HG03280 (cell line): ENCODE measurements around the gene C10orf90.

Experiments
- ATAC-seq: cut with Tn5 transposase; IDR thresholded peaks from one replicate; pipeline ENCODE4 v1.9.1; 2021; ENCODE audit warnings: mild to moderate bottlenecking, moderate library complexity; ENCODE audit not compliant: unreplicated experiment

Gene C10orf90

DNA sequence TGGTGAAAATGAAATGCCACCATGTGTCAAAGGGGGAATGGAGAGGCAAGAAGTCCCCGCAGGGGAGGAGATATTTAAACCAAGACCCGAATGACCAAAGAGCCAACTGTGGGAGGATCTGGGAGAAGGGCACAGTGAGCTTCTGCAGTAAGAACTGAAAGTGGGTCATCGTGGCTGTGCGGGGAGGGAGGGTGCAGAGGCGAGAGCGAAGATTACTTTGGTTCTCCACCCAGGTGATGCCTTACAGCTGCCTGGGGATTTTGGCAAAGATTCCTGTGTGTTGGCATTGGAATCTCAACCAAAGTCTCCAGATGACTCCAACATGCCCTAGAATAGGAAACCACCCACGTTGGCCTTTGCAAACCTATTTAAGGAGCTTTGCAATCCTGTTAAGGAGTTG, 238.0 kb downstream of the C10orf90 start:
- ATAC-seq: no peak

DNA sequence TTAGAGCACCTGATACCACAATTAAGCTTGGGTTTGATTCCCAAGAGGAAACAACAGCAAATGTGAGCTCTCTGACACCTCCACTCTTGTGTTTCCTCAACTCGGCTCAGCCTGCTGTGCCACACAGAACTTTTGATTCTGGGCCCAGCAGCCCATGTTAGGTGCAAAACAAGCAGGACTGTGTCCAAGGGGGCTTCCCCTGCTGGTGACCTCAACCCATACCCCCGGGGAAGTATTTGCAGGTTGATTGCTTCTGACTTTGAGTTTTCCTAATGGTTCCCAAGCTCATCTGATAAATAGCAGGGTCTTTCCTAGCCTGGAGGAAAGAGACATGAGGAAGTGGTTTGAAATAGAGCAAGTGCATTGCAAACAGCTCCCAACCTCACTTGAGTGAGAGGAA, 238.7 kb downstream of the C10orf90 start:
- ATAC-seq: no peak

DNA sequence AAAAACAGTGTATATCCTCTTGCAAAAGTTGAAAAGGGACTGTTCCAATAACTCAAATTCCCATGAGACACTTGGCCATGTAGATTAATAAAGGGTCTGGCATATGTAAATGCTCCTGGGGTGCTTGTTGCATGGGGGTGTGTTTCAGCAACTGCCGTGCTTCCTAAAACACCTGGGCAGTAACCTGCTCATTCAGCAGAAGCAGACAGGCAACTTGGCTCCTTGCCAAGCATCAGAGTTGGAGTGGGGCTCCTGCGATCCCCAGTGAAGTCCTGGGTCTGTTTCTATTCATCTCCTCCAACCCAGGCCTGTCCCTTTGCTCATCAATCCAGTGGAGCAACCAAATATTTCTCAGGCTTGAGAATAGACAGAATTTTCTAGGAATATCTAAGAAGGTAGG, 240.0 kb downstream of the C10orf90 start:
- no peak for ATAC-seq

DNA sequence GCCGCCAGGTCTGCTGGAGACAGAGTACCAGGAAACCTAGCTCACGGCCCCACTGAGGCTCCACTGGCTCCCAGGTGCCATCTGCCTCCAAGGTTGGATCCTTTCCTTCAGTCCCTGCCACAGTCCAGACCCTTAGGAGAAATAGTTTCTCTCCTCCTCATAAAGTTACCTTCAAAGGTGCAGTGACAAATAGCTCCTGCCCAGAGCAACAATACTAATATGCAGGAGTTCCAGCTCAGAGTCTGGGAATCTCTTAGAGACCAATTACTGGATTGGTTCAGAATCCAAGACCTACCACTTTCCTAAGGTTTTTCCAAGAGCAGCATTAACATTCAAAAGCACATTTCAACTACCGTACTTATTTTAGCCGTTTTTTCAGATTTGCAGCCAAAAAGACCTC, 241.2 kb downstream of the C10orf90 start:
- ATAC-seq: no peak

DNA sequence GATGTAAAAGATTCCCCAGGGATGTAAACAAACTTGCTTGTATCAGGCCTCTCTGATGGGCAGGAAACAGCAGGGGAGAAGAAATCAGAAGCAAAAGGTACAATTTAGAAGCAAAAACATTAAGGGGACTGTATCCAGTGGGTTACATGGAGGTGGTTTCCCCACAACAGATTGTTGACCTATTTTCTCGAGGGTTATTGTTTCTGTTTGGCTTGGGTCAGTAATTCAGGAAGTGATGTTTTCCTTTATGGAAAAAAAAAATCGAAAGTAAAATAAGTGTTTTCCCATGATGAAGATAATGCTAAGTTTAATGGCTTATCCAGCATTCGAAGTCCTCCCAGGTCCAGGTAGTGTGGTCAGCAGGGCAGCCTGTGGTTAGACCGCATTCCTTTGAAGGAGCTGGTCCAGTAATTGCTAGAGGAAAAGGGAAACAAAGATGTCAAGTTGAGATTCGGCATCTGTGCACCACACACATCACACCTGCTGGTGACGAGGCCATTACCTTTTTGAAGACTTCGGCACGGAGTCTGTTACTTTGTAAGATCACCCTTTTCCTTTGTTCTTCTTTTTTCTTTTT, 244.9 kb downstream of the C10orf90 start:
- no peak for ATAC-seq

DNA sequence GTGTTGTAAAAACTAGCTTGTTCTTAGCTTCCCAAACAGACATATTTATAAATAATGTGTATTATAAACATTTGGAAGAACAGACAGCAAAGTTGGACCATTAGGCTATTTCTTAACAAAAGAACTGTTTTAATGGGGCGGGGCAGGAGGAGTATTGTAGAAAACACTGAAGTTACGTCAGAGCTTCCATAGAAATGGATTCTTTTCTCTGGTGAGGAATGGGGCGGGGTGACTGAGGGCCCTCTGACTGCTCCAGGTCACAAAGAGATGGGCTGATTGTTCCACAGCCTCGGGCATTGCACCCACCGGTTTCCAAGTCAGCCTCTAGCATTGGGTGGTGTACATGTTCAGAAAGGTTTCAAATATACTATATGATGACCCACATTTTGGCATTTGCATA, 245.5 kb downstream of the C10orf90 start:
- ATAC-seq: no peak

DNA sequence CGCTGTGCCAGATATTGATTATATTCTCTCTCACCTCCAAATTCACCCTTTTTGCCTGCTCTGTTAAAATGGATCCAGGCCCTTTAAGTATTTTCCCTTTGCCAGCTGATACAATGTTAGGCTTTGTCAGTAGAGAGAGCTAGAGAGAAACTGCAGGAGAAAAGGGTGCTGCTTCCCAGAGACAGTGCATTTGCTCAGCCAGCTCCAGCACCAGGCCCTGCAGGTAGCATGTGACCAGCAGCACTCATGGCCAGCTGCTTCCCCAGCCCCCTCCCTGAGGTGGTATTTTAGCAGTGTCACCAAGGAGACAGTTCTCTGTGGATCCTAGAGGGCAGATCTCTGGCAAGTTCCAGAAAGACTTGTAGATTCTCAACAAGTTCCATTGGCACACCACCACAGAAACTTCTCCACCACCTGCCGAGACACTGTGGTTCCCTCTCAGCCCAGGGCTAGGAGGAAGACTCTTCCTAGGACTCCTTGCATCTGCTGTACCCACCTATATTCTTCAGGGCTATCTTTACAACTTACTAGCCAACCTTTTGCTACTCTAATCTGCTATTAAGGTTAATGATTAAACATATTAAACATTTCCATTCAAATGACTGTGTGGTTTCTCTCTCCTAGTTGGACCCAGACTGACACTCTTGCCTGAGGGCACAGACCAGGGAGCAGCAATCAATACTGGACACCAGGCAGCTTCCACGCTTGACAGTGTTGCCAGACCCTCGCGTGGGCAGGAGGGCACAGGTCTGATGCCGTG, 246.6 kb downstream of the C10orf90 start:
- no peak for ATAC-seq

DNA sequence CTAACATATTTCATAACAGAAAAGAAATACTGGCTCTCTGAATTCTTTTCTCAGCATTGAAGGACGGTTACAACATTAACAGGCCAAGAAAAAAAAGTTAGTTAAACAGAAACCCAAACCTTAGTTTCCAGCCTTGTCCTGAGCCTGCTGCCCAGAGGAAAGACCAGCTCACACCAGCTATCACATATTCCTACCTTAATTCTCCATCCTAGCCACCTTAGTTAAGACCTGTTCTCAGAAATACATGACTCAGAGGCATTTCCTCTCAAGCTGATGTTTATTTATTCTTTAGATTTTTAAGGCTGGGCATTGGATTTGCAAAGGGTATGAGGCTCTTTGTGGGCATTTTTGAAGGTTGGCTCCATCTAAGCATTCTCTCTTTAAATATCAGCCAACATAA, 247.9 kb downstream of the C10orf90 start:
- no peak for ATAC-seq

DNA sequence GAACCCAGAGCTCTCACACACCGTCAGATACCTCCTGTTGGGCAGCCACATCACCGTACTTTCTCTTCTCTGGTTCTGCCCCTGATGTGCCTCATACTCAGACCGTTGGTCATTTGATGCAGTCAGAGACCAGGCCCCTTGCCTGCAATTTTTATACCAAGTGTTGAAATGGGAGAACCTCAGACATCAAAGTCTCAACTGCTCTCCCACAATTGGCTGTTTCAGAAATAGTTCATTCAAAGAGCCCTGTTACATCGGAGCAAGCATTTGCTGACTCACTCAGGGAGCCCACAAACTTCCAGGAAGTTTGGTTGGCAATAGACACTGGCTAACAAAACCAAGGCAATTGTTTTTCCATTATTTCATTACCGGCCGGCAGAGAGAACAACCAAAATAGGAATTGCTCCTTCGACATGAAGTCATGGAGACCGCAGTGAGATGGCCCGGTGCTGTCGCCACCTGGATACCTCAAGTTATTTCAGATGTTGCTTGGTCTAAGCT, 248.7 kb downstream of the C10orf90 start:
- ATAC-seq: no peak

DNA sequence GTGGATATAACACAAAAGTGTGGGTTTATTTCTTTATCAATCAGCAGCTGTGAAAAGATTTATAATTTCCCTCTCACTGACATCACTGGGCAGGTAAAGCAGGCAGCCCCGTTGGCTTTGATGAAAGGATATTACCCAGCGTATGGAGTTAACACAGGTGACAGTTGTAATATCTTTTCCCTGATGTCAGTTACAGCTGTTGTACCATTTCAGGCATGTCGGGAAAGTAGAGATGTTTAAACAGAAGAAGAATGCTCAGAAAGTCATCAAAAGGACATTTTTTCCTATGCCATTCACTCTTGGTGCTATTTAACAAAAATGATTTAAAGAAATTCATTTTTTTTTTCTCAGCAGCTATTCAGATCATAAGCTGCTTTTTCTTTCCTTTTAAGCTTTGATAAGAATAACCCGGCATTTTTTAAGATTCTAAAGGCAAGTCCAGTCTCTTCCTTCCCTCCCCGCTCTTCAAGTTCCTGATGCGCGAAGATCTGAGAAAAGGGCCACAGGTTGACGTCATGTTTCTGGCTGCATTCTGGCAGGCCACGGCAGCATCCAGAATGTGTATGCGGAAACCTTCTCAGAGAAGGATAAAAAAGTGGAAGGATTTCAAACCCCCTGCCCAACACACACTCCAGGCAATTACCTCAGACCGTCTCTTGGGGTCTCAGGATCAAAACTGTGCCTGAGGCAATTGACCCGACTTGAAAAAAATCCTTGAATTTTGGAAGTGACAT, 249.8 kb downstream of the C10orf90 start:
- ATAC-seq: no peak

DNA sequence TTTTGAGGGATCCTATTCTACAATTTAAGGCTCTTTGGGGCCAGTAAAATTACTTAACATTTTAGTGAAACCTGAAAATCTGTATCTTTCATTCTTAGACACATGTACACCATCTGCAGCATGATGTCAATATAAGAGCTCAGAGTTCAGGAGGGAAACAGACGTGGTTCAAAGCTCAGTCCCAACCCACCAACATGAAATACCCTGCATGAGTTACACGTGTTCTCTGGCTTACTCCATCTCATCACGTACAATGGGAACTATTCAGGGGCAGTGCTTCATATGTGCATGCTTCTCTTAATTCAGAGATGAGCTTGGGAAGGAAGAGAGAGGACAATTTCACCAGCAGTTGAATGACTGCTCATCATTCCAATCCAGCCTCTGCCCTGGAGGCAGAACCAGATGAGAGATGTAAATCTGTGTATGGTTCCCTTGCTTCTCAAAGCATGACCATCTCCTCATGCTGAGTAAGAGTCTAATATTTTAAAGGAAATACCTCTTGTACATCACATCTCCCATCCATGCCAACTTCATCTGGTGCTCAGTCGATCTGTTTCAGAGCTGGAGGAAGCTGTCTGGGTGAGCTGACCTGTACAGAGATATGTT, 253.2 kb downstream of the C10orf90 start:
- no peak for ATAC-seq

DNA sequence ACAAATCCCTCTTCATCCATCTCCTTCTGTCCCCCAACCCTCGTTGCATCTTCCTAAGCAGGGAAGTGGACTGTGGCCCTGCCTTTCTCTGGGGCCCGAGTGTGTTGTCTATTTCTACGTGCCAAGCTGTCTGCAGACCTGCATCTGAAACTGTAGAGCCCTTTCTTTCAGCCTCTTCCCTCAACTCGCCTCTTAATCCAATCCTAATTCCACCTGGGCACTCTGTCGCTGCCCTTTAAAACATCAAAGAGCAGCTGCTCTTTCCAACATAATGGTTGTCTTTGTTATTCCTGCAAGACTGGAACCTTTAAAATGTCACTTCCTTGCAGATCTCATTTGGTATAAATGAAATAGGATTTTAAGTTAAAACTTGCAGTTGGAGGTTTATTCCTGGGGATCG, 260.7 kb downstream of the C10orf90 start:
- ATAC-seq: no peak

DNA sequence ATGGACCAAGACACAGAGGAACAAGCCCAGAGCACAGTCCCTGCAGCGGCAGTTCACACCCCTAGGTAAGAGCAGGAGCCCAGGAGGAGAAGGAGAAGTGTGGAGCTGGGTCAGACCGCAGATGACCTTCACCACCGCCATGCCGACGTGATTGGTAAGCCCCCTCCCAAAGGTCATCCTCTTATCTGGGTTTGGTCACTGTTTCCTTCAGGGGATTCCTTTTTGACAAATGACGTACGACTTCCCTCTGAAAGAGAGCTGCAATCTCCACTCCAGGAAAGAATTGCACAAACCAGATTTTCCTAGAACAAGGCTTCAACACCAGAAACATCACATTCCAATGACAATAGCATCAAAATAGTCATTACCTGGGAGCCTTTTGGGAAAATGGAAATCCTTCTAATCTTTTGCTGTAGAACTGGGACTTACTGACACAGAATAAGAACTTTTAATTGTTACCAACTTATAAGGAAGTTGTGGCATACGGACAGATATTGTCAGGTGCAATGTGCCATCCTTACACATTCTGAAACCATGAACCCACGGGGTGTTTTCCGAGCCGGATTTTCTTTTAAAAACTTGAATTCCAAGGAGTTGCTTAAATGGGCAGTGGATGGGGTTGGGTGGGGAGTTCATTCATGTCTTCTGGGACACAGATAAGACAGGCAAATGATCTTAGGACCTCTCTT, 261.4 kb downstream of the C10orf90 start:
- no peak for ATAC-seq

DNA sequence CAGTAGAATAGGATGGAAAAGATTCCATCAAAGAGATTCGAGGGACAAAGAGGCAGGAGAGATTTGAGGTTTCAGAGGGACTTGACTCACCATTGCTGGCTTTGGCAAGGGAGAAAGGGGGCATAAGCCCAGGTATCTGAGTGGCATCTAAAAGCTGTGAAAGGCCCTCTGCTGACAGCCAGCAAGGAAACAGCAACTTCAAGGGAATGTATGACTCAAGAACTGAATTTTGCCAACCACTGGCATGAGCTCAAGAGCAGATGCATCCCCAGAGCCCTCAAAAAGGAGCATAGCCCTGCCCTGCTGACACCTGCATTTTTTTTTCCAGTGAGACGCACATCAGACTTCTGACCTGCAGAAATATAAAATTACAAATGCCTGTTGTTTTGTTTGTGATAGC, 262.7 kb downstream of the C10orf90 start:
- ATAC-seq: no peak

DNA sequence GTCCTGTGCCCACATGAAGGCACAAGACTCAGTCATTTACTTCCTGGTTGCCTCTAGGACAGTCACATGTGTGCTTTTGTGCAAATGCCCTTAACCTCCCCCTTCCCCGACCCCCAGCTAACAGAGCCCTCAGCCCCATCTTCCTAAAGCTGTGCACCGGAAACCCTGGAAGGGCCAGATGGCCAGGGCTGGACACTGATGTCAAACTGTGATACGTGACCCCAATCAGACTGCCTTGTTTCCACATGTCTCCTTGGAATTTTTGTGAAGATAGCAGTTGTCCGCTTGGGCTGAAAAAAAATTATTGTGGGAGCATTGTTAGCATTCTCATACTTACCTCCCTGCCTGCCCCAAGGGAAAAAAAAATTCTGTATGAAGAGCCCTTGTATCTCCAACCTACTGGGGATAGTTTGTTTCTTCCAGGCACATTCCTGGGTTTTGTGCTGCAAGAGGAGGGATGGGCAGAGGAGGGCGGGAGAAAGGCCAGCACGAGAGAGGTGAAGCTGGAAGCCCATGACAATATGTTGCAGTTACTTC, 265.2 kb downstream of the C10orf90 start:
- no peak for ATAC-seq

DNA sequence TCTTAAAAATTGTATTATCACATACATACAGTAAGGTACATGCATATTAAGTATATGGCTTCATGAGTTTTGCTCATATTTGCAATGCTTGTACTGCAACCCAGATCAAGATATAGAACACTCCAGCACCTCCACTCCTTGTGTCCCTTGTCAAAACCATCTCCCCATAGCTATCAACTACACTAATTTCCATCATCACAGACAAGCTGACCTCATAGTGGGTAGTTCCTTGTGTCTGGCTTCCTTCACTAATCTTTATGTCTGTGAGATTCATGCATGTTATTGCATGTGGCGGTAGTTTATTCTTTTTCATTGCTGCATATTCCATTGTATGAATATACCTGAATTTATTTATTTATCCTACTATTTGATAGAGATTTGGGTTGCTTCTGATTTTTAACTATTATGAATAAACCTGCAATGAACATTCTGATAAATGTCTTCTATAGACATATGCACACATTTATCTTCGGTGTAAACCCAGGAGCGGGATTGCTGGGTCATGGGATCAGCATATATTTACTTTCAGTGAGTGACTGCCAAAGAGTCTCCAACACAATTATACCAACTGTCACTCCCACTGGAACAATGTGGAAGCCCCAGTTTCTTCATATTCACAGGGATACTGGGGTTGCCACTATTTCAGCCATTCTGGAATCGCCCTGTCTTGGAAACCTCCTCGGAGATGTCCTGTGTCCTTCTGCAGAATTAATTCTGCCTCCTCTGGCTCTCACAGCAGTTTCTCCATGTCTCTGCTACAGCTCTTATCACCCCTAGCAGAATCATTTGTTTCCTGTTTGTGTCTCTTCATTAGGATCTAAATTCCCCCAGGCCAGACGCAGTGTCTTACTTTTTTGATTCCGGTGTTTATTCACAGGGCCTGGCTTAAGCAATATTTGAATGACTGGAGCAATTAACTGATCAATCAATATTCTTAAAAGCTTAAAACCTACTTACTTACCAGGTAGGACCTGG, 267.5 kb downstream of the C10orf90 start:
- ATAC-seq: no peak

DNA sequence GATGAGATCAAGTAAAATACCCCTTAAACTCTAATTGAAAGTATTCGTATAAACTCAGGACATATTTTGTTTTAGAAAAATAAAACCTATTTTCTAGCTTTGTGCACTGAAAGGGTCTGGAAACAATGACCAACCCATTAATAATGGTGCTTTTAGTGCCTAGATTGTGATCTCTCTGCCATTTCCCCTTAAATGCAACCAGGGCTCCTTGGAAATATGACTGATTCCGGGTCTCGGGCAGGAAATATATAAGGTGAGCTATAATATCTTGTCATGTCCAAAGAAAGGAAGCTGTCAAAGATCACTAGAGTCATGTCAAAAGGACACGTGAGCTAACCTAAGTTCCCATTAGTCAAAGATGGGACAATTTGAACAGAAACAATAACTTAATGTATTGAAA, 269.9 kb downstream of the C10orf90 start:
- no peak for ATAC-seq

DNA sequence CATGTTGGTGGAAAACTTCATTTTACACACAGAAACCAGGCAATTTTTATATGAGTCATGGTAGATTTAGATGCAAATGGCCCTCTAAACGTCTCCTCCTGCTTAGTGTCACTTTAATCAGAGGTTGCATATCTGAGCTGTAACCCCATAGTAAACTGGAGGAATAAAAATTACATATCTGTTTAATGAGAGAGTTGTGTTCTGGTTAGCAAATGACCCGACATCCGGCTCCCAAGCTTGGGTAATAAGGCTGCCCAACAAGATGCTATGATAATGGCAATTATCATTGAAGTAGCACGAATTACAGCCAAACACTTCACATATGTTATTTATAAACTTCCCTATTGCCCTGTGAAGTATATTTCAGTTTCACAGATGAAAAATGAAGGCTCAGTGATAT, 271.6 kb downstream of the C10orf90 start:
- ATAC-seq: no peak

DNA sequence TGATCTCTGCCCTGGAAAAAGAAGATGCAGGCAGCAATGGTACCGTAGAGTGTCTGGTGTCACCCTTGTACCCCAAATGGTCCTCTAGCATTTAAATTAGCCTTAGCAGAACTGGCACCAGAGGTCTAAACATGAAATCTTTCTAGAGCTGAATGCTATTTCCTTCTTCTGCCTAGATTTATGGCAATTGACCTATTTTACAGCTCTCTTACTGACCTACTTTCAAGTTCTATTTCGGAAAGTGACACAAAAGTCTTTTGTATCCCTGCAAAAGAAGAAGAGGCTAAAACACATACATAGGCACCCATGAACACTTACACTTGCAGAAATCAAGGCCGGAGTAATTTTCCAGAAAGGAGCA, 272.1 kb downstream of the C10orf90 start:
- no peak for ATAC-seq
